ENCODE data around the gene EHHADH. TPM values are rescaled to one million over a fixed set of nuclear protein-coding genes. Genes with fewer than 3 reads are reported as not detected.

Gene EHHADH
- total and polyA plus RNA-seq, 9 of the 15 experiments (the other 6 are each of a cell fraction or from before 2014, with no cell fraction given) = 3.6 to 6.4 (median 5.4) TPM

GRCh38 chr3:185233328-185233727 is 20.5 kb downstream of the EHHADH start:
- CTCF ChIA-PET (ENCODE audit: low intra/inter-chr PET ratio) = no interaction called here
- Histone ChIP-seq H3K4me3 (no peak overlapping the region), H3K79me2 (ENCODE audit: control insufficient read depth, insufficient read depth, low read length) (no peaks in the 10 kb centered on the region), H3K9me3 (replicated peaks; ENCODE audit: control insufficient read depth, insufficient read depth, low read depth, low read length) (peaks cover 3% of the 10 kb centered on the region; the same call in 1 of the 2 replicates), H3K27ac (ENCODE audit: extremely low read depth, low read depth, low read length) (no peak overlapping the region), H2AFZ (ENCODE audit: low read depth, low read length) (no peak overlapping the region), H3K36me3 (ENCODE audit: control insufficient read depth, insufficient read depth, low read length) (0 out of 3 replicates have a peak, but pooled peaks cover 3% of the 10 kb centered on the region), H4K20me1 (replicated peaks; ENCODE audit: control insufficient read depth, insufficient read depth, low read length) (no peaks in the 10 kb centered on the region), H3K4me2 (ENCODE audit: insufficient read depth, low read length) (no peak overlapping the region), H3K9ac (ENCODE audit: insufficient read depth in 1 of 2, low read depth in 2 of 2, low read length in 2 of 2) (no peak overlapping the region), H3K4me1 (replicated peaks in 1 of 2; ENCODE audit: control insufficient read depth in 2 of 2, insufficient read depth in 2 of 2, low read length in 2 of 2) (no peaks in the 10 kb centered on the region), H3K9me1 (ENCODE audit: control insufficient read depth, insufficient read depth, low read length) (no peaks in the 10 kb centered on the region), H3K27me3 (ENCODE audit: control insufficient read depth in 2 of 2, insufficient read depth in 2 of 2, low read length in 2 of 2) (no peaks in the 10 kb centered on the region)
- in situ Hi-C loops (cut with MboI) (no loop called here), intact Hi-C loops (cut with micrococcal nuclease) (no loop called here)
- POLR2A ChIA-PET = no interaction called here
- no TSS peak for BruUV-seq (replicated peaks)
- FAIRE-seq (no peak), ATAC-seq (no peak), DNase-seq (ENCODE audit: extremely low read depth in 1 of 4, low spot score in 3 of 4) (no peak)
- WGBS (ENCODE audit: insufficient coverage, low coverage, missing lambda C conversion rate) = 75% methylated on average over 2 of the region's 2 CpGs
- TF ChIP-seq HNRNPH1 (optimal IDR thresholded peaks at IDR 0.05; ENCODE audit: low read depth, low read length) (no peak), HNRNPL (IDR thresholded peaks at IDR 0.05; ENCODE audit: low read depth, low read length) (no peak), HMGXB4 (CRISPR knock-in tag; IDR thresholded peaks at IDR 0.05) (no peak), NCOA2 (IDR thresholded peaks at IDR 0.05; ENCODE audit: partially characterized antibody in 2 of 2) (no peak), ZEB2 (IDR thresholded peaks at IDR 0.05) (no peak), MNT (conservative IDR thresholded peaks at IDR 0.05) (no peak), ZNF551 (CRISPR knock-in tag; IDR thresholded peaks at IDR 0.05) (no peak), ZNF507 (tag; conservative IDR thresholded peaks at IDR 0.05) (peak; percentile 91), ZBTB12 (CRISPR knock-in tag; IDR thresholded peaks at IDR 0.05) (no peak), ZNF561 (CRISPR knock-in tag; conservative IDR thresholded peaks at IDR 0.05) (no peak), GTF2B (IDR thresholded peaks at IDR 0.05; ENCODE audit: extremely low read depth, insufficient read length) (no peak), RBM25 (IDR thresholded peaks at IDR 0.05; ENCODE audit: low read depth, low read length, severe bottlenecking) (peak; percentile 4), ADNP (tag; IDR thresholded peaks at IDR 0.05) (no peak), KDM1A (IDR thresholded peaks at IDR 0.05) (no peak)

Data from K562 (cell line).